ENCODE measurements around the gene GPC3.

GRCh38 chrX:133969191-133969590 lies 16.2 kb downstream of the GPC3 start:
- TF ChIP-seq CTCF (IDR thresholded peaks at IDR 0.05; ENCODE audit: extremely low read depth in 1 of 2, insufficient read depth in 1 of 2, low read depth in 1 of 2, low read length in 2 of 2) = no peak
- TF ChIP-seq EZH2 (IDR thresholded peaks at IDR 0.05; ENCODE audit: borderline replicate concordance, low read depth, low read length, severe bottlenecking) = no peak
- no peak for TF ChIP-seq POLR2AphosphoS5 (IDR thresholded peaks at IDR 0.05; ENCODE audit: insufficient read depth, low read depth, low read length)
- no peak for TF ChIP-seq POLR2A (IDR thresholded peaks at IDR 0.05; ENCODE audit: low read depth, low read length)
- TF ChIP-seq FOS (IDR thresholded peaks at IDR 0.05; ENCODE audit: borderline replicate concordance, insufficient read depth, low read length) = no peak
- TF ChIP-seq, protein P1, sequence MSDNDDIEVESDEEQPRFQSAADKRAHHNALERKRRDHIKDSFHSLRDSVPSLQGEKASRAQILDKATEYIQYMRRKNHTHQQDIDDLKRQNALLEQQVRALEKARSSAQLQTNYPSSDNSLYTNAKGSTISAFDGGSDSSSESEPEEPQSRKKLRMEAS (IDR thresholded peaks at IDR 0.05; ENCODE audit: insufficient read depth, insufficient read length) = no peak
- no peak for TF ChIP-seq JUN (IDR thresholded peaks at IDR 0.05; ENCODE audit: borderline replicate concordance, insufficient read depth, insufficient read length, low read depth)
